ENCODE data around the gene CNOT2.

The CNOT2 gene

GRCh38 chr12:70398862-70399261, 155.6 kb downstream of the CNOT2 start:
- no peak for DNase-seq
- H3K27me3 ChIP-seq (replicated peaks) = no peaks in the 10 kb centered on the region
- TF ChIP-seq, protein P1, sequence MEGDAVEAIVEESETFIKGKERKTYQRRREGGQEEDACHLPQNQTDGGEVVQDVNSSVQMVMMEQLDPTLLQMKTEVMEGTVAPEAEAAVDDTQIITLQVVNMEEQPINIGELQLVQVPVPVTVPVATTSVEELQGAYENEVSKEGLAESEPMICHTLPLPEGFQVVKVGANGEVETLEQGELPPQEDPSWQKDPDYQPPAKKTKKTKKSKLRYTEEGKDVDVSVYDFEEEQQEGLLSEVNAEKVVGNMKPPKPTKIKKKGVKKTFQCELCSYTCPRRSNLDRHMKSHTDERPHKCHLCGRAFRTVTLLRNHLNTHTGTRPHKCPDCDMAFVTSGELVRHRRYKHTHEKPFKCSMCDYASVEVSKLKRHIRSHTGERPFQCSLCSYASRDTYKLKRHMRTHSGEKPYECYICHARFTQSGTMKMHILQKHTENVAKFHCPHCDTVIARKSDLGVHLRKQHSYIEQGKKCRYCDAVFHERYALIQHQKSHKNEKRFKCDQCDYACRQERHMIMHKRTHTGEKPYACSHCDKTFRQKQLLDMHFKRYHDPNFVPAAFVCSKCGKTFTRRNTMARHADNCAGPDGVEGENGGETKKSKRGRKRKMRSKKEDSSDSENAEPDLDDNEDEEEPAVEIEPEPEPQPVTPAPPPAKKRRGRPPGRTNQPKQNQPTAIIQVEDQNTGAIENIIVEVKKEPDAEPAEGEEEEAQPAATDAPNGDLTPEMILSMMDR (IDR thresholded peaks at IDR 0.05; ENCODE audit: low read depth, low read length, missing control alignments) = no peak
- no peak overlapping the region for H3K27ac ChIP-seq
- in situ Hi-C loops (cut with HindIII; ENCODE audit: low pct_ligation_motif_present, low sequenced_read_pairs) = no loop called here
- H3K4me3 ChIP-seq (ENCODE audit: low read depth, low read length) = no peak overlapping the region
- H3K36me3 ChIP-seq (replicated peaks) = no peaks in the 10 kb centered on the region

DNA sequence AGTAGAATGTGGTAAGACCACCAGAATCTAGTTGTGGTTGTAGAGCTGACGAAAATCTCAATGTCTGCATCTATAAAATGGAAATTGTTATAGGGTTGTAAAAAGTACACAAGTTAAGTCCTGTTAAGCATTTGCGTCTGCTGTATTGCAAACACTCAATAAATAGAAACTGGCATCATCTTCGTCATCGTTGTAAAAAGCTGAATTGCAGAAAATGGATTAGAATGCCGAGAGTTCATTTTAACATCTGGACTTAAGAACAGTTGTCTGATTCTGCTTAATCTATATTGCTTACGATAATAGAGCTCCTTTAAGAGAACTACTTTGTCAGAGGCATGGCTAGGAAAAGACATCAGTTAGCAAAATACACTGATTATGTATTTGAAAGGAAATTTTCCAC, 156.1 kb downstream of the CNOT2 start:
- no peak overlapping the region for H3K27ac ChIP-seq
- H3K36me3 ChIP-seq (replicated peaks) = no peaks in the 10 kb centered on the region
- TF ChIP-seq, protein P1 (IDR thresholded peaks at IDR 0.05; ENCODE audit: low read depth, low read length, missing control alignments) = no peak
- no peaks in the 10 kb centered on the region for H3K27me3 ChIP-seq (replicated peaks)
- no peak overlapping the region for H3K4me3 ChIP-seq (ENCODE audit: low read depth, low read length)
- in situ Hi-C loops (cut with HindIII; ENCODE audit: low pct_ligation_motif_present, low sequenced_read_pairs) = no loop called here
- DNase-seq = no peak

DNA sequence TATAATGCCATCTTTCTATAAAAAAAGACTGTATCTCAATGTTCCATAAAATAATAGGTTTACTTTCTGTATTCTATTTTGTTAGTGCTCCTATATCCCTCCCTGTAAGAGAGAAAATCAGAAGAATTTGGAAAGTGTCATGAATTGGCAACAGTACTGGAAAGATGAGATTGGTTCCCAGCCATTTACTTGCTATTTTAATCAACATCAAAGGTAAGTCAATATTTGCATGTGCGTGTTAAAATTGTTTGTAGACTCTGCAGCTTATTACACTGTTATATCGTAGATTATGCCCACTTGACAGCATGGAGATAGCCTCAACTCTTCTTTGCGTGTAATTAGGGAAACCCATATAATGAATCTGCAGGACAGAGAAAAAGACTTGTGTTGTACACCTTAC, 156.9 kb downstream of the CNOT2 start:
- H3K36me3 ChIP-seq (replicated peaks) = no peaks in the 10 kb centered on the region
- H3K27ac ChIP-seq = no peak overlapping the region
- DNase-seq = no peak
- H3K4me3 ChIP-seq (ENCODE audit: low read depth, low read length) = no peak overlapping the region
- TF ChIP-seq, protein P1 (IDR thresholded peaks at IDR 0.05; ENCODE audit: low read depth, low read length, missing control alignments) = no peak
- in situ Hi-C loops (cut with HindIII; ENCODE audit: low pct_ligation_motif_present, low sequenced_read_pairs) = no loop called here
- no peaks in the 10 kb centered on the region for H3K27me3 ChIP-seq (replicated peaks)

DNA sequence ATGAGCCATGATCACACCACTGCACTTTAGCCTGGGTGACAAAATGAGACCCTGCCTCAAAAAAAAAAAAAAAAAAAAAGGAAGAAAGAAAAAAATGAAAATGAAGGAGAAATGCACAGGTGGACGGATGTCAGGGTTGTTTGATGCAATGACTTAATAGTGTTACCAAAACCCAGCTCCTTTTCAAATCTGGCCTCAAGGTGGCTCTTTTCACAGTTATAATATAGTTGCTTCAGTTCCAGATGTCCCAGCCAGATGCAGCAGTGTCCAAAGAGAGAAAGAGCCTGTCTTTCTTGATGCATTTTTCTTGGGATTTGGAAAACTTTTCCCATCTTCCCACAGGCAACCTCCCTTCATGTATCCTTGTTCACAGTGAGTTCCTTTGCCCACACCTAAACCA, 159.4 kb downstream of the CNOT2 start:
- in situ Hi-C loops (cut with HindIII; ENCODE audit: low pct_ligation_motif_present, low sequenced_read_pairs) = no loop called here
- no peak overlapping the region for H3K27ac ChIP-seq
- no peaks in the 10 kb centered on the region for H3K27me3 ChIP-seq (replicated peaks)
- TF ChIP-seq, protein P1 (IDR thresholded peaks at IDR 0.05; ENCODE audit: low read depth, low read length, missing control alignments) = peak; percentile 24
- no peak for DNase-seq
- no peaks in the 10 kb centered on the region for H3K36me3 ChIP-seq (replicated peaks)
- H3K4me3 ChIP-seq (ENCODE audit: low read depth, low read length) = no peak overlapping the region

DNA sequence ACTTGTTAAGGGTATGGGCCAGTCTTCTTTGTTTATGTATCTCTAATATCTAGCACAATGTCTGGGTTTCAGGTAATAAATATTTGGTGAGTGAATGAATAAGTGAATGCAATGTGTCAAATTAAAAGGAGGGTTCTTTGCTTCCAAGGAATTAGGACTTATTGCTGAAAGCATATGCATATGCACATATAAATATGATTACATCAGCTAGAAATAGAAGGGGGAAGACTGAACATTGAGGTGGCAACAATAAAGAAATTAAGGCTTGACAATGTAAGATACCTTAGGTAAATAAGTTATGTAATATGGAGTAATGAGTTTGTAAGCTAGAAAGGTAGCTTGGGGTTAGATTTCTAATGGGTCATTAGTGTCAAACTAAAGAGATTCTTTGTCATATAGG, 160.6 kb downstream of the CNOT2 start:
- in situ Hi-C loops (cut with HindIII; ENCODE audit: low pct_ligation_motif_present, low sequenced_read_pairs) = no loop called here
- H3K4me3 ChIP-seq (ENCODE audit: low read depth, low read length) = no peak overlapping the region
- H3K27me3 ChIP-seq (replicated peaks) = no peaks in the 10 kb centered on the region
- TF ChIP-seq, protein P1 (IDR thresholded peaks at IDR 0.05; ENCODE audit: low read depth, low read length, missing control alignments) = no peak
- no peak overlapping the region for H3K27ac ChIP-seq
- H3K36me3 ChIP-seq (replicated peaks) = no peaks in the 10 kb centered on the region
- DNase-seq = no peak
